Fibroblast of lung (primary cell): Measurements from ENCODE around the gene NKAIN4.

ENCODE experiments used
- CTCF ChIP-seq, 2 donors: IDR thresholded peaks in 1 of 2; conservative IDR thresholded peaks in 1 of 2; 1 replicate in 1 of 2; 2 replicates in 1 of 2; pipeline ENCODE4 v1.5.1; 2011 to 2012; ENCODE audit warnings: low read length in 2 of 2, control low read depth in 1 of 2, inconsistent platforms in 1 of 2, low read depth in 1 of 2, mild to moderate bottlenecking in 1 of 2
- EZH2 ChIP-seq: IDR thresholded peaks from 2 replicates; pipeline ENCODE4 v1.5.1; 2012; ENCODE audit warnings: low read length, control low read depth, mild to moderate bottlenecking; ENCODE audit errors: missing control alignments

GRCh38 chr20:63190828-63191227 lies 63.4 kb downstream of the NKAIN4 start:
- TF ChIP-seq EZH2 (no peak), CTCF (conservative IDR thresholded peaks at IDR 0.05 in 1 of 2, IDR thresholded peaks at IDR 0.05 in 1 of 2; ENCODE audit: low read depth in 1 of 2, low read length in 2 of 2) (no peak)
